ENCODE results near the gene EPB41L4A.

The EPB41L4A gene

GRCh38 chr5:112117551-112117950 is 301.5 kb downstream of the EPB41L4A start:
- no peaks in the 10 kb centered on the region for H3K27me3 ChIP-seq (ENCODE audit: insufficient read depth, poor library complexity, severe bottlenecking)
- H3K4me3 ChIP-seq (replicated peaks; ENCODE audit: insufficient read depth, low read length) = no peak overlapping the region
- peak in 1 of 2 experiments; percentile 14 for DNase-seq (ENCODE audit: low read depth in 1 of 2, low spot score in 1 of 2)
- H3K27ac ChIP-seq (replicated peaks) = no peak overlapping the region
- no peak for TF ChIP-seq SPI1 (IDR thresholded peaks at IDR 0.05; ENCODE audit: borderline replicate concordance, low read depth)
- TF ChIP-seq REST (IDR thresholded peaks at IDR 0.05; ENCODE audit: insufficient replicate concordance, low read depth) = no peak

GRCh38 chr5:112116371-112116770 is 302.7 kb downstream of the EPB41L4A start:
- TF ChIP-seq REST (IDR thresholded peaks at IDR 0.05; ENCODE audit: insufficient replicate concordance, low read depth) (no peak), GABPA (IDR thresholded peaks at IDR 0.05; ENCODE audit: low read depth) (no peak), SPI1 (IDR thresholded peaks at IDR 0.05; ENCODE audit: borderline replicate concordance, low read depth) (no peak), CTCF (IDR thresholded peaks at IDR 0.05; ENCODE audit: insufficient read depth, low read length) (no peak), POLR2AphosphoS5 (IDR thresholded peaks at IDR 0.05; ENCODE audit: low read depth) (no peak)
- no peaks in the 10 kb centered on the region for H3K27me3 ChIP-seq (ENCODE audit: insufficient read depth, poor library complexity, severe bottlenecking)
- H3K27ac ChIP-seq (replicated peaks) = no peak overlapping the region
- H3K4me3 ChIP-seq (replicated peaks; ENCODE audit: insufficient read depth, low read length) = no peak overlapping the region
- no peak for DNase-seq (ENCODE audit: low read depth in 1 of 2, low spot score in 1 of 2)

GRCh38 chr5:112113565-112113964 is 305.5 kb downstream of the EPB41L4A start:
- DNase-seq (ENCODE audit: low read depth in 1 of 2, low spot score in 1 of 2) = no peak
- no peak overlapping the region for H3K27ac ChIP-seq (replicated peaks)
- TF ChIP-seq CTCF (IDR thresholded peaks at IDR 0.05; ENCODE audit: insufficient read depth, low read length) = no peak
- no peak for TF ChIP-seq REST (IDR thresholded peaks at IDR 0.05; ENCODE audit: insufficient replicate concordance, low read depth)
- TF ChIP-seq POLR2AphosphoS5 (IDR thresholded peaks at IDR 0.05; ENCODE audit: low read depth) = no peak
- TF ChIP-seq GABPA (IDR thresholded peaks at IDR 0.05; ENCODE audit: low read depth) = no peak
- TF ChIP-seq SPI1 (IDR thresholded peaks at IDR 0.05; ENCODE audit: borderline replicate concordance, low read depth) = no peak
- no peak overlapping the region for H3K4me3 ChIP-seq (replicated peaks; ENCODE audit: insufficient read depth, low read length)
- no peaks in the 10 kb centered on the region for H3K27me3 ChIP-seq (ENCODE audit: insufficient read depth, poor library complexity, severe bottlenecking)

Data from HL-60 (cell line).